ENCODE measurements around the gene UBE2F.

GRCh38 chr2:237966565-237967462 lies at the start of gene UBE2F:
- TF ChIP-seq REST (IDR thresholded peaks at IDR 0.05; ENCODE audit: insufficient read depth in 1 of 2, low read depth in 2 of 2, low read length in 2 of 2) (no peak), POLR2AphosphoS5 (IDR thresholded peaks at IDR 0.05; ENCODE audit: low read depth, low read length) (peak; percentile 39; the same call in 1 of the 2 replicates), TAF1 (IDR thresholded peaks at IDR 0.05; ENCODE audit: borderline replicate concordance, insufficient read depth, low read length) (no peak), SIN3A (IDR thresholded peaks at IDR 0.05; ENCODE audit: borderline replicate concordance, insufficient read depth, low read length) (peak; percentile 99), FOXP2 (optimal IDR thresholded peaks at IDR 0.05; ENCODE audit: borderline replicate concordance, extremely low read depth, extremely low read length, insufficient read depth) (peak; percentile 29)
